Measurements from ENCODE around the gene UBTF.

Gene UBTF

DNA sequence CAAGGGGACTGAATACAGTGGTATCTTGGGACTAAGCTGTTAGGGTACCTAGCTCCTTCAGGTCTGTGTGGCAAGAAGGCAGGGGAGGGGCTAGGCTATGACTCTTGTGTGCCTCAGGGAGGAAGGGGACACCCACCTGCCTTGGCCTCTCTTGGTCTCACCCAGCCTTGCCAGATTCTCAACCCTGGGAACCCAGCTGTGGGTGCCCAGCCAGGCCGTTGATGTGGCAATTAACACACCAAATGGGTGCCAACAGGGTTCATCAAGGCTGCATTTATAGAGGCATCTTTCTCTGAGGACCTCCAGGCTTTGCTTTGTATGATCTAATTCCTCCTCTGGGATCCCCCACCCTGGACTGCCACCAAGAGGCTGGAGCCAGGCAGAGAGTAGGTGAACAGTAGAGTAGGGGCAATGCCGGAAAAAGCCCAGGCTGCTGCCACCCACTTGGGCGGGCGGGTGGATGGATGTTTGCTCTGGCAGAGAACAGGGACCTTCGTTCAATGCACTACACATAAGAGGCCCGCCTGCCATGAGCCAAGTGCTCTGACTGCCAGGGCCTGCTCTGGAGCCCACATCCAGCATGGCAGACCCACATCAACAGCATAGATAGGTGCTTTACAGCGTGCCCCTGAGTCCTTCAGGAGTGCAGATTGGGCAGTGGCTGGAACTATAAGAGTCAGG, 52.2 kb downstream of the UBTF start:
- peak; percentile 70 for DNase-seq

DNA sequence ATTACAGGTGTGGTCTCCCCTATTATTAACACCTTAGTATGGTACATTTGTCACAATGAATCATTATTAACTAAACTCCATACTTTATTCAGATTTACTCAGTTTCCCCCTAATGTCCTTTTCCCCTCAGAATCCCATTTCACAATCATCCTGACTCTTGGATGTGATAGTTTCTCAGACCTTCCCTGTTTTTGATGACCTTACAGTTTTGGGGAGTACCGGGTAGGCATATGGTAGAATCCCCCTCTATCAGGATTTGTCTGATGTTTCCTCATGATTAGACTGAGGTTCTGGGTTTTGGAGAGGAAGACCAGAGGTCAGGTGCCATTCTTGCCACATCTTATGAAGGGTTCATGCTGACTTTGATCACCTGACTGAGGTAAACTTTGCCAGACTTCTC, 55.0 kb downstream of the UBTF start:
- no peak for DNase-seq

DNA sequence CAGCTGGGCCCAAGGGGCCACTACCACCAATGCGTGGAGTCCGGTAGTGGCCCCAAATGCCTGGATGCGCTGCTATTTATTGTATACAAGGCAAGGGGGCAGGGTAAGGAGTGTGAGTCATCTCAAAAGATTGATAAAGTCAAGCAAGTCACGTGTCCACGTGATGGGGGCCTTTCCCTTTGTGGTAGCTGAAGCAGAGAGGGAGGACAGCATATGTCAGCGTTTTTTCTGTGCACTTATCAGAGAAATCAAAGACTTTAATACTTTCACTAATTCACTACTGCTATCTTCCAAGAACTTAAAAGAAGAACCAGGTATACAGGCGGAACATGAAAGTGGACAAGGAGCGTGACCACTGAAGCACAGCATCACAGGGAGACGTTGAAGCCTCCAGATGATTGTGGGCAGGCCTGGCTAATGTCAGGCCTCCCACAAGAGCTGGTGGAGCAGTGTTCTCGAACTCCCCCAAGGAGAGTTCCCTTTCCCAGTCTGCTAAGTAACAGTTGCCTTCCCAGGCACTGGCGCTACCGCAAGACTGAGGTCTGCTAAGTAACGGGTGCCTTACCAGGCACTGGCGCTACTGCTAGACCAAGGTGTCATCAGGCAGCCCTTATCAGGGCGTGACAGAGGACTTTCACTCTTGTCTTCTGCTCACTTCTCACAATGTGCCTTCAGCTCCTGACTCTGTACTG, 59.8 kb downstream of the UBTF start:
- DNase-seq: no peak

DNA sequence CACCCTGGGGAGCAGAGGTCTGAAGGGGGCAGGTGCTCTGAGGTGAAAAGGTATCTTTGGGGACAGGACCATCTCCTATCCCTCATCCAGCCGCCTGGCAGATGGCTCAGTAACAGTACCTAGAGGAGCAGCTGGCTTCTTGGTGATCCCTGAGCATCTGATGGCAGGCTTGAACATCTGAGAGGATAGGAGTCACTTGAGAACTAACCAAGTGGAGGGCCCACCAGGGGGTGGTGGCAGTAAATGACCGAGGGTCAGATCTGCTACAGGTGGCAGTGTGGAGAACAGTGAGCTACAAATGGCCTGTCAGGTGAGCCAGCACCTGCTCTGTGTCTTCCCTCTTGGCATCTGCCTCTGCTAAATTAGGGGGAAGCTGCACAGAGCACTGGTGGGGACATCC, 64.0 kb downstream of the UBTF start:
- DNase-seq: no peak
